HepG2 (cell line): Measurements from ENCODE around the gene LAS1L. TPM values are rescaled to one million over a fixed set of nuclear protein-coding genes. Genes with fewer than 3 reads are reported as not detected.

Experiments used
- ATAC-seq: fragments of 200-7000 bp; cut with Tn5 transposase; 3 replicates; pipeline ENCODE4 v1.9.1; 2020; ENCODE audit warnings: mild to moderate bottlenecking, moderate library complexity
- BruUV-seq: library from RNA; stranded (reverse); fragments of 400-500 nt; replicated peaks from 2 replicates; lab custom pipeline; 2021; lab: Mats Ljungman, UMichigan
- CTCF ChIA-PET: fragments of 300-600 bp; formaldehyde crosslinking; extraction: SDS; loops from one replicate; lab custom pipeline; 2021; ENCODE audit warnings: low total read pairs, inconsistent platforms, low intra/inter-chr PET ratio; lab: Yijun Ruan, JAX
- POLR2A ChIA-PET: fragments of 350-600 bp; sonication (Branson Sonifier 250); formaldehyde crosslinking; loops from one replicate; lab custom pipeline; 2020; ENCODE audit warnings: antibody characterized with exemption, inconsistent platforms; lab: Yijun Ruan, JAX
- DNase-seq: peaks from one replicate; pipeline ENCODE4 v3.0.0-alpha.2; 2015; ENCODE audit warnings: low spot score
- FAIRE-seq: peaks from 3 replicates; lab custom pipeline; 2011; peaks lifted over from hg19 to GRCh38; lab: Jason Lieb, UNC
- H2AFZ ChIP-seq: one replicate; pipeline ENCODE4 v1.6.1; 2011; ENCODE audit warnings: low read length, inconsistent platforms
- H3K27ac ChIP-seq: fragments of 300-600 bp; 3 replicates; pipeline ENCODE4 v1.8.0; 2011; ENCODE audit warnings: mixed run types, mild to moderate bottlenecking, mixed read lengths, low read length, inconsistent platforms; ENCODE audit not compliant: insufficient read depth; ENCODE audit errors: extremely low read length
- H3K27me3 ChIP-seq, 2 experiments: fragments of 200-600 bp in 1 of 2; 2 replicates in 1 of 2; 3 replicates in 1 of 2; pipeline versions ENCODE4 v1.6.0 to v1.8.0; 2011; ENCODE audit warnings: low read length in 2 of 2, mild to moderate bottlenecking in 2 of 2, moderate library complexity in 2 of 2, inconsistent platforms in 1 of 2; ENCODE audit not compliant: insufficient read depth in 2 of 2, control insufficient read depth in 1 of 2
- H3K36me3 ChIP-seq, 2 experiments: fragments of 200-600 bp in 1 of 2; replicated peaks in 1 of 2; 2 replicates in 1 of 2; 3 replicates in 1 of 2; pipeline versions ENCODE4 v1.5.1 to v1.8.0; 2011; ENCODE audit warnings: low read length in 2 of 2, inconsistent platforms in 1 of 2; ENCODE audit not compliant: insufficient read depth in 2 of 2, control insufficient read depth in 1 of 2
- H3K4me1 ChIP-seq: 2 replicates; pipeline ENCODE4 v1.5.1; 2012; ENCODE audit warnings: low read length, inconsistent platforms; ENCODE audit not compliant: insufficient read depth
- H3K4me2 ChIP-seq: 2 replicates; pipeline ENCODE4 v1.6.0; 2011; ENCODE audit warnings: low read depth, low read length, inconsistent platforms
- H3K4me3 ChIP-seq, 3 experiments: fragments of 200-600 bp in 1 of 3; sonication (generic), shearing (Covaris generic) in 1 of 3; replicated peaks in 1 of 3; 2 replicates each; pipeline ENCODE4 v1.5.1; 2011 to 2016; ENCODE audit warnings: low read length in 3 of 3, inconsistent platforms in 2 of 3, low read depth in 2 of 3, mild to moderate bottlenecking in 2 of 3, control low read depth in 1 of 3, mixed read lengths in 1 of 3; ENCODE audit not compliant: insufficient read depth in 1 of 3
- H3K79me2 ChIP-seq: one replicate; pipeline ENCODE4 v1.6.1; 2011; ENCODE audit warnings: low read length, inconsistent platforms; ENCODE audit not compliant: insufficient read depth
- H3K9ac ChIP-seq: 2 replicates; pipeline ENCODE4 v1.6.0; 2011; ENCODE audit warnings: mild to moderate bottlenecking, low read depth, low read length, inconsistent platforms; ENCODE audit not compliant: insufficient read depth
- H3K9me3 ChIP-seq: 2 replicates; pipeline ENCODE4 v1.5.1; 2012; ENCODE audit warnings: mild to moderate bottlenecking, low read length
- H4K20me1 ChIP-seq: 2 replicates; pipeline ENCODE4 v1.6.0; 2011; ENCODE audit warnings: inconsistent platforms, mild to moderate bottlenecking, low read length, moderate library complexity; ENCODE audit not compliant: insufficient read depth
- CREBL2 ChIP-seq: sonication (generic); formaldehyde crosslinking; IDR thresholded peaks from 2 replicates; pipeline ENCODE4 v1.8.1; 2023; ENCODE audit warnings: missing genetic modification reagents, mild to moderate bottlenecking, borderline replicate concordance
- GATA4 ChIP-seq: sonication (generic); IDR thresholded peaks from 2 replicates; pipeline ENCODE4 v1.6.1; 2016; ENCODE audit warnings: antibody characterized with exemption, low read depth, borderline replicate concordance
- KLF16 ChIP-seq, 2 experiments: sonication (generic) in 1 of 2; formaldehyde crosslinking in 1 of 2; IDR thresholded peaks; 2 replicates each; pipeline versions ENCODE4 v1.6.1 to v1.8.0; 2016 to 2023; ENCODE audit warnings: missing genetic modification reagents in 2 of 2, missing compliant biosample characterization in 1 of 2
- PBX2 ChIP-seq: IDR thresholded peaks from 2 replicates; pipeline ENCODE4 v1.6.1; 2016; ENCODE audit warnings: control low read depth
- POLR2A ChIP-seq, 2 experiments: IDR thresholded peaks; 2 replicates each; pipeline ENCODE4 v1.6.1; 2011; ENCODE audit warnings: low read depth in 2 of 2, low read length in 2 of 2, mild to moderate bottlenecking in 1 of 2, moderate library complexity in 1 of 2; ENCODE audit not compliant: insufficient read depth in 1 of 2
- RFX5 ChIP-seq: IDR thresholded peaks from 2 replicates; pipeline ENCODE4 v1.6.1; 2011; ENCODE audit warnings: low read depth, low read length, improper control_type of control experiment
- SOX13 ChIP-seq, 3 experiments: fragments of 450-650 bp in 1 of 3; sonication (generic) in 1 of 3; formaldehyde crosslinking in 1 of 3; IDR thresholded peaks in 2 of 3; conservative IDR thresholded peaks in 1 of 3; 2 replicates each; pipeline versions ENCODE4 v1.5.0 to v1.6.1; 2016 to 2020; ENCODE audit warnings: antibody characterized with exemption in 1 of 3, mild to moderate bottlenecking in 1 of 3, missing compliant biosample characterization in 1 of 3, missing genetic modification reagents in 1 of 3, moderate library complexity in 1 of 3
- SOX5 ChIP-seq: IDR thresholded peaks from 2 replicates; pipeline ENCODE4 v1.6.1; 2016; ENCODE audit warnings: borderline replicate concordance
- TEAD3 ChIP-seq: optimal IDR thresholded peaks from 2 replicates; pipeline ENCODE3; 2016; ENCODE audit warnings: borderline replicate concordance
- XRCC5 ChIP-seq: fragments of 200-400 bp; formaldehyde crosslinking; optimal IDR thresholded peaks from 2 replicates; pipeline ENCODE3; 2017; ENCODE audit warnings: mild to moderate bottlenecking, low read length
- ZBTB44 ChIP-seq: sonication (generic); formaldehyde crosslinking; IDR thresholded peaks from 2 replicates; pipeline ENCODE4 v1.4.0; 2020; ENCODE audit warnings: missing genetic modification reagents
- ZFP36 ChIP-seq: fragments of 150-350 bp; IDR thresholded peaks from 2 replicates; pipeline ENCODE4 v1.6.1; 2018; ENCODE audit warnings: borderline replicate concordance, low read length, low read depth; ENCODE audit not compliant: partially characterized antibody
- ZNF225 ChIP-seq: sonication (generic); formaldehyde crosslinking; IDR thresholded peaks from 2 replicates; pipeline ENCODE4 v1.4.0; 2020; ENCODE audit warnings: mild to moderate bottlenecking, missing genetic modification reagents
- ZNF292 ChIP-seq: sonication (generic); formaldehyde crosslinking; IDR thresholded peaks from 2 replicates; pipeline ENCODE4 v1.8.1; 2022; ENCODE audit warnings: mild to moderate bottlenecking, low read depth, missing genetic modification reagents, borderline replicate concordance
- ZNF367 ChIP-seq: sonication (generic); formaldehyde crosslinking; IDR thresholded peaks from 2 replicates; pipeline ENCODE4 v1.4.0; 2020; ENCODE audit warnings: missing genetic modification reagents, borderline replicate concordance
- ZNF780A ChIP-seq: sonication (generic); formaldehyde crosslinking; IDR thresholded peaks from 2 replicates; pipeline ENCODE4 v1.8.0; 2022; ENCODE audit warnings: mild to moderate bottlenecking, missing genetic modification reagents, moderate library complexity
- ZZZ3 ChIP-seq: sonication (generic); formaldehyde crosslinking; IDR thresholded peaks from 2 replicates; pipeline ENCODE4 v1.4.0; 2020; ENCODE audit warnings: missing genetic modification reagents, mild to moderate bottlenecking, borderline replicate concordance
- WGBS: methylation state at CpG from one replicate; pipeline ENCODE4 v1.1.6; 2017; ENCODE audit warnings: low lambda C conversion rate; 5-methylcytosine and 5-hydroxymethylcytosine counted together
- in situ Hi-C: cut with HindIII; loops from 2 replicates; pipeline ENCODE4 v1.10.0; 2017; ENCODE audit warnings: low pct_unique_long_range_greater_than_20kb; ENCODE audit not compliant: extremely low pct_ligation_motif_present
- intact Hi-C: fragments of 100-400 bp; cut with micrococcal nuclease; formaldehyde crosslinking; loops from one replicate; pipeline ENCODE4 v1.10.0; 2022; ENCODE audit not compliant: unreplicated experiment
- polyA plus RNA-seq, 8 experiments: library from polyadenylated mRNA; depleted of rRNA in 3 of 8; stranded (reverse) in 7 of 8; unstranded in 1 of 8; fragments of >200 nt; fragmentation: Illumina TruSeq in 4 of 8; extraction: Trizol in 4 of 8; gene quantifications; 2 replicates each; pipeline versions ENCODE4 v1.2.1 to v1.2.3, GENCODE V29; 2011 to 2016; ENCODE audit warnings: low read depth in 4 of 8, missing spikeins in 1 of 8, mixed read lengths in 1 of 8; ENCODE audit not compliant: insufficient read depth in 1 of 8
- total RNA-seq, 5 experiments: library from RNA; depleted of rRNA; stranded (reverse); fragments of >200 nt; fragmentation: Illumina TruSeq; extraction: Trizol; gene quantifications; 2 replicates each; pipeline ENCODE4 v1.2.3, GENCODE V29; 2016; ENCODE audit warnings: low read depth in 1 of 5

The LAS1L gene
- total and polyA plus RNA-seq, 2 of the 13 experiments (the other 11 are each of a cell fraction or from before 2014, with no cell fraction given) = 18.1 to 33.3 TPM

- WGBS = 11% methylated on average over 3 of the region's 3 CpGs
- ATAC-seq = no peak
- Histone ChIP-seq H3K27me3 (no peaks in the 10 kb centered on the region; a peak in 1 of 5 replicates), H2AFZ (no peak overlapping the region), H3K36me3 (0 out of 5 replicates have a peak, but pooled peaks cover 0 to under 1% of the 10 kb centered on the region in 2 experiments), H4K20me1 (no peaks in the 10 kb centered on the region), H3K79me2 (peaks cover 21% of the 10 kb centered on the region), H3K4me2 (no peak overlapping the region), H3K9ac (no peak overlapping the region), H3K9me3 (no peaks in the 10 kb centered on the region), H3K27ac (no peak overlapping the region), H3K4me1 (peaks cover 10% of the 10 kb centered on the region), H3K4me3 (no peak overlapping the region)
- no peak for FAIRE-seq
- ChIA-PET POLR2A (no interaction called here), CTCF (no interaction called here)
- no peak for DNase-seq
- in situ Hi-C loops (no loop called here), intact Hi-C loops (no loop called here)
- TF ChIP-seq ZNF780A (CRISPR knock-in tag) (no peak), ZNF367 (CRISPR knock-in tag) (no peak), SOX5 (CRISPR knock-in tag) (no peak)
- BruUV-seq = no TSS peak
Measured at GRCh38 chrX:65537229-65537628, 2.6 kb upstream of the LAS1L start.

GRCh38 chrX:65536291-65536690, 1.7 kb upstream of the LAS1L start:
- ATAC-seq = no peak
- no peaks in the 10 kb centered on the region for H4K20me1 ChIP-seq
- H3K27me3 ChIP-seq = no peaks in the 10 kb centered on the region; a peak in 1 of 5 replicates
- H3K79me2 ChIP-seq = peaks cover 22% of the 10 kb centered on the region
- ChIA-PET CTCF (no interaction called here), POLR2A (no interaction called here)
- DNase-seq = no peak
- no peak overlapping the region for H3K4me3 ChIP-seq
- intact Hi-C loops = no loop called here
- no peak for FAIRE-seq
- H3K4me1 ChIP-seq = peaks cover 10% of the 10 kb centered on the region
- no CpG with 5 or more reads among the region's 3 CpGs for WGBS
- H3K4me2 ChIP-seq = no peak overlapping the region
- H3K27ac ChIP-seq = no peak overlapping the region
- no peaks in the 10 kb centered on the region for H3K9me3 ChIP-seq
- H3K36me3 ChIP-seq = 0 out of 5 replicates have a peak, but pooled peaks cover 0 to 4% of the 10 kb centered on the region in 2 experiments
- H3K9ac ChIP-seq = no peak overlapping the region
- no TSS peak for BruUV-seq
- in situ Hi-C loops = no loop called here
- no peak overlapping the region for H2AFZ ChIP-seq
- TF ChIP-seq ZNF225 (CRISPR knock-in tag) (no peak), ZFP36 (no peak), CREBL2 (CRISPR knock-in tag) (no peak), XRCC5 (no peak), ZBTB44 (no peak), ZNF292 (CRISPR knock-in tag) (no peak), TEAD3 (no peak), RFX5 (no peak), PBX2 (CRISPR knock-in tag) (no peak), SOX13 (IDR thresholded peaks at IDR 0.05) (no peak), SOX13 (CRISPR knock-in tag; conservative IDR thresholded peaks at IDR 0.05 in 1 of 2, IDR thresholded peaks at IDR 0.05 in 1 of 2) (no peak), POLR2A (IDR thresholded peaks at IDR 0.05; ENCODE audit: insufficient read depth in 1 of 2, low read depth in 2 of 2, low read length in 2 of 2) (no peak), ZZZ3 (CRISPR knock-in tag) (no peak), KLF16 (CRISPR knock-in tag; IDR thresholded peaks at IDR 0.05) (no peak), GATA4 (no peak)
